Measurements from ENCODE around the gene TAGAP. TPM values are rescaled to one million over a fixed set of nuclear protein-coding genes. Genes with fewer than 3 reads are reported as not detected.

The TAGAP gene
- total RNA-seq, 2 experiments from 2014 or later: 22.7 to 30.7 TPM

DNA sequence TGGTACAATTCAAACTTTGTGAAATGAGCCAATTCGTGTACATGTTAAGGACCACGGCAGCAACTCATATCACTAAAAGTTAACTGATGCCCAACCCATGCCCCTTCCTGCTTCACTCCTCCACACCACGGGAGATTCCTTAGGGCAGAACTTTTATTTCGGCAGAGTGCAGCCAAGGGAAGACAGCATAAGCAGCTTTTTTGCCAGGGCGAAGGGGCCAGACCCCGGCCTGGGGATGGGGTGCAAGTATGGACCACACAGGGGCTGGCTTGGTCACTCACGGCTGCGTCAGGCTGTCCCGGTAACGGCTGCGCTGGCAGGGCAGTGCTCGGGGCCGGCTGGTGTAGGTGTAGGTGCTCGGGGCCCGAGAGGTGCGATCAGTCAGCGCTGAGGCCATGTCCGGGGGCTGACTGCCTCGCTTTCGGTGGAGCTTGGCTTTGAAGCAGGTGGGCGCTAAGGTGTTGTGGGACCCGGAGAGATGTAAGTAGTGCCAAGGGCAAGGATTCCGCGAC lies 45.6 kb downstream of the TAGAP start:
- no peak for DNase-seq (ENCODE audit: low spot score)
- intact Hi-C loops (cut with micrococcal nuclease; ENCODE audit: unreplicated experiment): no loop called here
- H3K27ac ChIP-seq (ENCODE audit: low read depth, low read length, poor library complexity, severe bottlenecking): peak overlapping the region; percentile 65
- no peaks in the 10 kb centered on the region for H3K36me3 ChIP-seq (ENCODE audit: insufficient read depth, low read length)
- H4K20me1 ChIP-seq (ENCODE audit: insufficient read depth, low read length): no peaks in the 10 kb centered on the region
- peak overlapping the region; percentile 75 for H3K4me3 ChIP-seq (ENCODE audit: low read depth, low read length, poor library complexity, severe bottlenecking)
- peaks cover 17% of the 10 kb centered on the region for H3K4me1 ChIP-seq (ENCODE audit: insufficient read depth, low read length, poor library complexity, severe bottlenecking)
- H3K9me2 ChIP-seq (ENCODE audit: insufficient read depth, low read length): no peaks in the 10 kb centered on the region
- peak overlapping the region; percentile 67 for H2AFZ ChIP-seq (ENCODE audit: low read length)
- CTCF ChIA-PET (ENCODE audit: unreplicated experiment): interaction anchor here (1.2 kb wide), 1 partner anchor 8 kb away, joined by 3 read pairs; no protein-coding TSS in a partner anchor
- peak overlapping the region; percentile 90 for H3K4me2 ChIP-seq (ENCODE audit: low read length)
- BruUV-seq (replicated peaks): TSS peak; percentile 41
- POLR2A ChIA-PET: interaction anchor here (0.6 to 2.2 kb wide), 9 partner anchors 11 to 255 kb away, joined by 4 to 10 read pairs (median 6); no protein-coding TSS in a partner anchor
- no peaks in the 10 kb centered on the region for H3K9me3 ChIP-seq (ENCODE audit: low read length)
- peaks cover 13% of the 10 kb centered on the region; the same call in 1 of the 2 replicates for H3K79me2 ChIP-seq (ENCODE audit: insufficient read depth, low read depth, low read length)
- TF ChIP-seq CTCF (conservative IDR thresholded peaks at IDR 0.05; ENCODE audit: low read length): no peak
- no peak for TF ChIP-seq EZH2phosphoT487 (IDR thresholded peaks at IDR 0.05; ENCODE audit: borderline replicate concordance, low read depth, low read length)

- H3K4me2 ChIP-seq (ENCODE audit: low read length): no peak overlapping the region
- H3K79me2 ChIP-seq (ENCODE audit: insufficient read depth, low read depth, low read length): peaks cover 13% of the 10 kb centered on the region; the same call in 1 of the 2 replicates
- DNase-seq (ENCODE audit: low spot score): no peak
- no TSS peak for BruUV-seq (replicated peaks)
- 0 out of 2 replicates have a peak, but pooled peaks cover 3% of the 10 kb centered on the region for H3K36me3 ChIP-seq (ENCODE audit: insufficient read depth, low read length)
- no peak overlapping the region for H3K27ac ChIP-seq (ENCODE audit: low read depth, low read length, poor library complexity, severe bottlenecking)
- H3K4me3 ChIP-seq (ENCODE audit: low read depth, low read length, poor library complexity, severe bottlenecking): no peak overlapping the region
- H2AFZ ChIP-seq (ENCODE audit: low read length): no peak overlapping the region
- intact Hi-C loops (cut with micrococcal nuclease; ENCODE audit: unreplicated experiment): no loop called here
- CTCF ChIA-PET (ENCODE audit: unreplicated experiment): no interaction called here
- H3K4me1 ChIP-seq (ENCODE audit: insufficient read depth, low read length, poor library complexity, severe bottlenecking): peaks cover 17% of the 10 kb centered on the region
- H3K9me3 ChIP-seq (ENCODE audit: low read length): no peaks in the 10 kb centered on the region
- H4K20me1 ChIP-seq (ENCODE audit: insufficient read depth, low read length): no peaks in the 10 kb centered on the region
- H3K9me2 ChIP-seq (ENCODE audit: insufficient read depth, low read length): no peaks in the 10 kb centered on the region
- POLR2A ChIA-PET: interaction anchor here (0.7 kb wide), 2 partner anchors 128 to 787 kb away, joined by 3 to 4 read pairs; no protein-coding TSS in a partner anchor
- no peak for TF ChIP-seq CTCF (conservative IDR thresholded peaks at IDR 0.05; ENCODE audit: low read length)
- no peak for TF ChIP-seq EZH2phosphoT487 (IDR thresholded peaks at IDR 0.05; ENCODE audit: borderline replicate concordance, low read depth, low read length)
Observed at GRCh38 chr6:158996856-158997255, 47.9 kb downstream of the TAGAP start.

GRCh38 chr6:158993639-158994038 lies 51.2 kb downstream of the TAGAP start:
- H3K36me3 ChIP-seq (ENCODE audit: insufficient read depth, low read length): 0 out of 2 replicates have a peak, but pooled peaks cover 3% of the 10 kb centered on the region
- no TSS peak for BruUV-seq (replicated peaks)
- no peaks in the 10 kb centered on the region for H3K9me2 ChIP-seq (ENCODE audit: insufficient read depth, low read length)
- intact Hi-C loops (cut with micrococcal nuclease; ENCODE audit: unreplicated experiment): no loop called here
- ChIA-PET POLR2A (interaction anchor here (0.6 to 0.8 kb wide), 7 partner anchors 9 to 971 kb away, joined by 3 to 4 read pairs (median 3); no protein-coding TSS in a partner anchor), CTCF (ENCODE audit: unreplicated experiment) (no interaction called here)
- no peak overlapping the region for H3K4me3 ChIP-seq (ENCODE audit: low read depth, low read length, poor library complexity, severe bottlenecking)
- H3K4me2 ChIP-seq (ENCODE audit: low read length): no peak overlapping the region
- DNase-seq (ENCODE audit: low spot score): no peak
- no peaks in the 10 kb centered on the region for H4K20me1 ChIP-seq (ENCODE audit: insufficient read depth, low read length)
- peaks cover 2% of the 10 kb centered on the region for H3K9me3 ChIP-seq (ENCODE audit: low read length)
- no peaks in the 10 kb centered on the region for H3K79me2 ChIP-seq (ENCODE audit: insufficient read depth, low read depth, low read length)
- no peak overlapping the region for H2AFZ ChIP-seq (ENCODE audit: low read length)
- no peak overlapping the region for H3K27ac ChIP-seq (ENCODE audit: low read depth, low read length, poor library complexity, severe bottlenecking)
- no peak for TF ChIP-seq CTCF (conservative IDR thresholded peaks at IDR 0.05; ENCODE audit: low read length)
- TF ChIP-seq EZH2phosphoT487 (IDR thresholded peaks at IDR 0.05; ENCODE audit: borderline replicate concordance, low read depth, low read length): no peak
- peaks cover under 1% of the 10 kb centered on the region for H3K4me1 ChIP-seq (ENCODE audit: insufficient read depth, low read length, poor library complexity, severe bottlenecking)
